Heart left ventricle (tissue), 16 donors: Measurements from ENCODE around the gene FOXR1. TPM values are rescaled to one million over a fixed set of nuclear protein-coding genes. Genes with fewer than 3 reads are reported as not detected.

Experiments
- ATAC-seq, 4 donors: fragments of 200-7000 bp; cut with Tn5 transposase; one replicate each; pipeline ENCODE4 v1.9.1; 2020 to 2022; ENCODE audit warnings: moderate library complexity in 4 of 4, mild to moderate bottlenecking in 3 of 4, moderate number of reproducible peaks in 1 of 4
- DNase-seq, 5 donors: peaks; one replicate each; pipeline ENCODE4 v3.0.0-alpha.2; 2020
- H3K27ac ChIP-seq, 12 donors: fragments of 200-600 bp; sonication (generic) in 4 of 12; one replicate each; pipeline versions ENCODE4 v1.5.0 to v1.8.0; 2016 to 2022; ENCODE audit warnings: mild to moderate bottlenecking in 2 of 12
- H3K27me3 ChIP-seq, 9 donors: fragments of 200-600 bp; sonication (generic) in 2 of 9; one replicate each; pipeline versions ENCODE4 v1.5.1 to v1.8.0; 2016 to 2022; ENCODE audit warnings: mild to moderate bottlenecking in 3 of 9
- H3K36me3 ChIP-seq, 9 donors: fragments of 200-600 bp; sonication (generic) in 2 of 9; one replicate each; pipeline versions ENCODE4 v1.5.0 to v1.8.0; 2018 to 2022; ENCODE audit warnings: mild to moderate bottlenecking in 2 of 9
- H3K4me1 ChIP-seq, 12 donors: fragments of 200-600 bp; sonication (generic) in 4 of 12; one replicate each; pipeline versions ENCODE4 v1.5.0 to v1.8.0; 2016 to 2022; ENCODE audit warnings: mild to moderate bottlenecking in 3 of 12
- H3K4me3 ChIP-seq, 12 donors: fragments of 200-600 bp; sonication (generic) in 4 of 12; one replicate each; pipeline versions ENCODE4 v1.5.0 to v1.8.0; 2017 to 2022; ENCODE audit warnings: mild to moderate bottlenecking in 9 of 12, moderate library complexity in 4 of 12
- H3K9me3 ChIP-seq, 12 donors: fragments of 200-600 bp; sonication (generic) in 4 of 12; one replicate each; pipeline versions ENCODE4 v1.5.0 to v1.8.0; 2016 to 2022; ENCODE audit warnings: mild to moderate bottlenecking in 1 of 12
- CTCF ChIP-seq, 12 donors: fragments of 200-600 bp; sonication (generic) in 4 of 12; IDR thresholded peaks; one replicate each; pipeline versions ENCODE4 v1.5.0 to v1.8.0; 2018 to 2022; ENCODE audit warnings: antibody characterized with exemption in 12 of 12, mild to moderate bottlenecking in 5 of 12
- POLR2A ChIP-seq, 2 donors: fragments of 450-650 bp; IDR thresholded peaks; one replicate each; pipeline ENCODE4 v1.6.1; 2017; ENCODE audit warnings: antibody characterized with exemption in 2 of 2, mild to moderate bottlenecking in 2 of 2, moderate library complexity in 2 of 2
- WGBS, 4 donors: extraction: QIAGEN DNeasy Blood & Tissue Kit in 2 of 4; methylation state at CpG; one replicate each; pipeline versions ENCODE4 v1.1.5 to v1.1.7; 2013 to 2018; 5-methylcytosine and 5-hydroxymethylcytosine counted together
- intact Hi-C, 10 donors: fragments of 100-400 bp; cut with DNase I; formaldehyde crosslinking; loops; one replicate each; pipeline versions ENCODE4 v1.11.1 to v1.14.2; 2022
- polyA plus RNA-seq, 2 donors: library from polyadenylated mRNA; stranded (reverse); fragments of 200-250 nt; gene quantifications; one replicate each; pipeline ENCODE4 v1.2.3, GENCODE V29; 2013
- total RNA-seq, 9 donors: library from RNA; depleted of rRNA in 2 of 9; stranded (reverse); fragments of >200 nt in 2 of 9; fragmentation: NEBNext Ultra II Directional in 3 of 9; extraction: Animal tissue kit (Norgen Biotek cat#: 25700) in 3 of 9; gene quantifications; one replicate each; pipeline versions ENCODE4 v1.1.0 to v1.2.4, GENCODE V29; 2016 to 2023
- donor health status: ischemic (EF 13 %, LVEDD 7.1; RV severe dilation, severe dysfunction).
- donor health status: healthy with polysubstance abuse.
- donor health status: DM: no; HTN: yes; CAD: no.
- donor health status: DM: no; HTN: no; CAD: no.
- donor health status: ischemic (EF 25% LVEDD 6.9; RV normal size, moderate dysfunction).
- donor health status: ischemic (EF 25% LVEDD 5.7; RV mildly dilated, moderate dysfunction).
- donor health status: healthy.
- donor health status: DM: yes; HTN: yes; CAD: no.
- donor health status: ischemic (EF 35%, LVEDD 5.7; RV mildly dilated, moderate dysfunction).
- donor health status: nonischemic (EF 11% LVEDD 7.7; RV severe dilation, severe dysfunction).
- donor health status: DM: yes; HTN: yes; CAD: no.
- donor health status: PGD.
- donor health status: ischemic (EF 29% LVEDD 5.4; RV normal size, mild dysfunction).
- donor health status: nonischemic (EF 23%, LVEDD 6.1; RV moderate dilation, normal function).

FOXR1 gene
- total and polyA plus RNA-seq, 11 donors: not detected

- Histone ChIP-seq H3K27me3 (no peaks in the 10 kb centered on the region), H3K4me3 (no peak overlapping the region), H3K36me3 (peaks cover 0 to 97% (median 86%) of the 10 kb centered on the region in 9 donors), H3K9me3 (no peaks in the 10 kb centered on the region), H3K27ac (no peak overlapping the region), H3K4me1 (peaks cover 0 to 9% (median 0%) of the 10 kb centered on the region in 12 donors)
- TF ChIP-seq CTCF (IDR thresholded peaks at IDR 0.05) (no peak), POLR2A (IDR thresholded peaks at IDR 0.05) (no peak)
- ATAC-seq (no peak), DNase-seq (no peak)
- WGBS, 4 donors: 86 to 89% (median 86%) methylated on average over 4 of the region's 4 CpGs
- intact Hi-C loops: no loop called here
Measured at GRCh38 chr11:119006656-119007055, 35.1 kb downstream of the FOXR1 start.

DNA sequence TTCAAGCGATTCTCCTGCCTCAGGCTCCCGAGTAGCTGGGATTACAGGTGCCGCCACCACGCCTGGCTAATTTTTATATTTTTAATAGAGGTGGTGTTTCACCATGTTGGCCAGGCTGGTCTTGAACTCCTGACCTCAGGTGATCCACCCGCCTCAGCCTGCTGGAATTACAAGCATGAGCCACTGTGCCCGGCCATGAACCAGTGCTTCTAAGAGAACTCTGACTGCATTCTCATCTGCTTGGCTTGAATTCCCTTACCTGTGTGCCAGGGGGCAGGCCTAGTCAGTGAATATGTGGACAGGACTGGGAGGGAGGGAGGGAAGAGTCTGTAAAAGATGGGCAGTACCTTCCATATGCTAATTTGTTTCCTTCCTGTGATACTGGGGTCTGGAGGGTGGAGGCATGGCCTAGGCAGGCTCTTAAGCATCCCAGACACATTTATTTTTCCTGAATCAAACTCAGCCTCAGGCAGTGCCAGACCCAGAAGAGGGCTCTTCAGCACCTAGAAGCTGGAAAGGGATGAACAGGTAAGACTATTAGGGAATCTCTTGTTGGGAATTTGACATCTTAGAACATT lies 40.0 kb downstream of the FOXR1 start:
- Histone ChIP-seq H3K4me3 (no peak overlapping the region), H3K4me1 (peaks cover 0 to 21% (median 8%) of the 10 kb centered on the region in 12 donors), H3K27me3 (no peaks in the 10 kb centered on the region), H3K36me3 (peaks cover 0 to 99% (median 94%) of the 10 kb centered on the region in 9 donors), H3K9me3 (no peaks in the 10 kb centered on the region), H3K27ac (no peak overlapping the region)
- no peak for DNase-seq
- no peak for TF ChIP-seq CTCF (IDR thresholded peaks at IDR 0.05)
- TF ChIP-seq POLR2A (IDR thresholded peaks at IDR 0.05): no peak
- 77 to 96% (median 89%) methylated on average over 4 to 6 of the region's 6 CpGs for WGBS, 4 donors
- intact Hi-C loops: no loop called here
- peak in 1 of 4 donors; percentile 18 for ATAC-seq

- H3K27ac ChIP-seq: no peak overlapping the region
- DNase-seq (no peak), ATAC-seq (no peak)
- H3K27me3 ChIP-seq: no peaks in the 10 kb centered on the region
- no peak overlapping the region for H3K4me3 ChIP-seq
- TF ChIP-seq POLR2A (IDR thresholded peaks at IDR 0.05): no peak
- no peak for TF ChIP-seq CTCF (IDR thresholded peaks at IDR 0.05)
- peaks cover 0 to 95% (median 88%) of the 10 kb centered on the region in 9 donors for H3K36me3 ChIP-seq
- intact Hi-C loops: no loop called here
- WGBS, 4 donors: 77 to 83% (median 80%) methylated on average over 3 of the region's 3 CpGs
- H3K4me1 ChIP-seq: peaks cover 0 to 25% (median 18%) of the 10 kb centered on the region in 12 donors
- no peaks in the 10 kb centered on the region for H3K9me3 ChIP-seq
Measured at GRCh38 chr11:119012629-119013170, 41.1 kb downstream of the FOXR1 start.

- no peak overlapping the region for H3K27ac ChIP-seq
- H3K4me3 ChIP-seq: no peak overlapping the region
- 93 to 96% (median 94%) methylated on average over 17 of the region's 17 CpGs for WGBS, 4 donors
- H3K4me1 ChIP-seq: peaks cover 1 to 28% (median 19%) of the 10 kb centered on the region in 12 donors
- ATAC-seq: no peak
- intact Hi-C loops: no loop called here
- TF ChIP-seq POLR2A (IDR thresholded peaks at IDR 0.05) (no peak), CTCF (IDR thresholded peaks at IDR 0.05) (no peak)
- no peaks in the 10 kb centered on the region for H3K27me3 ChIP-seq
- no peaks in the 10 kb centered on the region for H3K9me3 ChIP-seq
- H3K36me3 ChIP-seq: peaks cover 0 to 78% (median 71%) of the 10 kb centered on the region in 9 donors
- no peak for DNase-seq
Measured at GRCh38 chr11:119014209-119014924, 42.8 kb downstream of the FOXR1 start.
